SK-N-MC (cell line): ENCODE data around the gene FRMD3.

Experiments
- EZH2 ChIP-seq: fragments of 200-600 bp; sonication (generic); IDR thresholded peaks from one replicate; pipeline ENCODE4 v1.6.1; 2017; ENCODE audit warnings: antibody characterized with exemption
- POLR2AphosphoS5 ChIP-seq: IDR thresholded peaks from 2 replicates; pipeline ENCODE4 v1.6.1; 2012; ENCODE audit warnings: mild to moderate bottlenecking, low read depth, low read length, borderline replicate concordance

GRCh38 chr9:83441390-83441789, 96.8 kb downstream of the FRMD3 start:
- no peak for TF ChIP-seq POLR2AphosphoS5
- TF ChIP-seq EZH2: no peak
